ENCODE measurements around the gene IL1RAPL2.

Gene IL1RAPL2

DNA sequence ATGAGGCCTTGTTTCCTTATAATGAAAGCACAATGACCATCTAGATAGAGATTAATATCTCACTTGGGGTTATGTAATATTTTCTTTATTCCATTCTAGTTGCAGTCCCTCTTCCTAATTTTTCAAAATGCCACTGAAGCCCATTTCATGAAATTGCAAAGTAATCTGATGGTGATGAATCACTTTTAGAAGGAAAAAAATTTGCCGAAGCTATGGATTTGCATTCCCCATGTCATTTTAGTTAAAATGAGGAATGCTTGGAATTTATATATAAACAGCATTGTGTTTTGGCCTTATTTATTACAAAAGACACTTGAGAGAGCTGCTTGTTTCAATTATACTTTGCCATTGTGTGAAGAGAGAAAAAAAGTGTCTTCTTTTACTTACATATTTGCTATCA, 896.2 kb downstream of the IL1RAPL2 start:
- no peak for DNase-seq (ENCODE audit: low spot score)

DNA sequence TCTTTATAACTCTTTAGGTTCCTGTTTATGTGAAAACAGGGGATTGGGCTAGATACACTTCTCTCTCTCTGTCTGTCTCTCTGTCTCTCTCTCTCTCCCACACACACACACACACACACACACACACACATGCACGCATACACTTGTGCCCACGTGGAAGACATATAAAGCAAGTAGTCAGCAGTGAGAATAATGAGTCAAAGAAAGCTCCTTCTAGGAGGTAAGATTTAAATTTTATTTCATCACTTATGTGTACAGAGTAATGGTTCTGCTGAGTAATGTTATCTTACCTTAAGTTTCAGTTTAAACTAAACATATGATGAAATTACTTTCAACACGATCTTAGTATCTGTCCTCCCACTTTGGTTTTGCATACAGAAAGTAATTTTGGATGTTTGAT, 897.5 kb downstream of the IL1RAPL2 start:
- no peak for DNase-seq (ENCODE audit: low spot score)

DNA sequence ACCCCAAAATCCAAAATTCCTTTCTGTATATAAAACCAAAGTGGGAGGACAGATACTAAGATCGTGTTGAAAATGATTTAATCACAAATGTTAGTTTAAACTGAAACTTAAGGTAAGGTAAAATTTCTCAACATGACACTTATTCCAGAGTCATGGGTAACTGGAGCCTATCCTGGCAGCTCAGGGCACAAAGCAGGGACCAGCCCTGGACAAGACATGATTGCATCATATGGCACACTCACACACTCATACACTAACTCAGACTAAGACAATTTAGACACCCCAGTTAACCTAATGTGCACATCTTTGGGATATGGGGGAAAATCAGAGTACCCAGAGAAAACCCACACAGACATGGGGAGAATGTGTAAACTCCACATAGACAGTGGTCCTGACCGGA, 898.6 kb downstream of the IL1RAPL2 start:
- no peak for DNase-seq (ENCODE audit: low spot score)

DNA sequence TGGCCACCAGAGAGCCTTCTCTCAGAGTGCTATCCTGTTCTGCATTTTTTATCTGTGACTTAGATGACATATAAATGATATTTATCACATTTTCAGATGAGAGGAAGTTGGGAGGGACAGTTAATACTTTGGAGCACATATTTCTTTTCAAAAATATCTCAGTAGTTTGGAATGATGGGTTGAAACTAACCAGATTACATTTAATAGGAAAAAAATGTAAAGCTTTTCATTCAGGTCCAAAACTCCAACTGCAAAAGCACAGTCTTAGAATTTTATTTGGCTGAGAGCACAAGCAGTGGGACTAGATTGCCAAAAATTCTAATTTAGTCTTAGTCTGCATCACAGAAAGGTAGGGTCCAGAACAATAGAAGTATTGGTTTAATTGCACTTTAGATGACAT, 902.7 kb downstream of the IL1RAPL2 start:
- DNase-seq (ENCODE audit: low spot score): no peak

DNA sequence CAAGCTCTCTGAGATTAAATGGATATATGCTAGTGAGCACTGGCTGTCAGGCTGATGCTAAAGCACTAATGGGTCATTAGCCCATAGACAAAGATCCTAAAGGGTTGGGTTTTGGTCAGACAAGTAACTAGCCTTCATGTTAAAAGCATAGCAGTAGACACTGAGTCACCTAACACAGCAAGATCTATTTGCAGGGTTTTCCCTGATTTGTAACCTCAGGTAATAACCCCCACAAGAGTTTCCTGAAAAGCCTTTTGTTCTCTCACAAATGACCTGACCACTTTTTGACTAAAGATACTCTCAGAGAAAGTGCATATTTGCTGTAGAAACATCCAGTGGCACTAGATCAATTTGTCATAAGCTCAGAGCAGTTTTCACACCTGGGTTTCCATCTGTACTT, 905.6 kb downstream of the IL1RAPL2 start:
- DNase-seq (ENCODE audit: low spot score): no peak

DNA sequence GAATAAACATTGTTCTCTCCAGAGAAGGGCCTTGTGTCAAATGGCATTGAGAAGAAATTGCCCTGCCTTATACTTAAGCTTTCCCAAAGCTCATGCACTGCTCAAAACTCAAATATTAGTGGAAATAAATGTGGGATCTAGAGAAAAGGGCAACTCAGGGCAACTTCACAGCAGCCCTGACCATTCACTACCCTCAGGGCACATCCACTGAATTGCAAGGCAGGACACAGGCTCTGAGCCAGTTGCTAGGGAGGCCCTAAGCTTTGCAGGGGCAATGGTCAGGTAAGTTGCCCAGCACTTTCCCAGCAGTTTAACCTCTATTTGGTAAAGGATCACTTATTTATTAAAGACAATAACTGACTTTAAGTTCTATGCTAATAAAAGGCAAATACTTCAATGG, 909.8 kb downstream of the IL1RAPL2 start:
- no peak for DNase-seq (ENCODE audit: low spot score)

DNA sequence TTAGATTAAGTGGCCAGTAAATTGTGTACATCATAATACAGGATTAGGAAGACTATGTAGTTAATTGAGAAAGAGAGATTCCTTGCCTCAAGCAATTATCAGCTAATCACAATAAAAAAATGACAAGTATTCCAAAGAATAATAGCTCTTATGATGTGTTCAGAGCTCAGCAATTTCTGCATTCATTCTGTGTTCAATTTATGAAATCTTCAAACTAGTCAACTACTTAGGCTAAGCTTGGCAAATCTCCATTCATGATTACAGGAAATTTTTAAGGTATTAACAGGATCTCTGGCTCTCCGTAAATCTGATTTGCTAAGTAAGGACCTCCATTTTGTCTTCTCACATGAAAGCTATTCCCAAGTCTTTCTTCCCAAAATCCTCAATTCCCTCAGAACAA, 911.4 kb downstream of the IL1RAPL2 start:
- DNase-seq (ENCODE audit: low spot score): no peak

DNA sequence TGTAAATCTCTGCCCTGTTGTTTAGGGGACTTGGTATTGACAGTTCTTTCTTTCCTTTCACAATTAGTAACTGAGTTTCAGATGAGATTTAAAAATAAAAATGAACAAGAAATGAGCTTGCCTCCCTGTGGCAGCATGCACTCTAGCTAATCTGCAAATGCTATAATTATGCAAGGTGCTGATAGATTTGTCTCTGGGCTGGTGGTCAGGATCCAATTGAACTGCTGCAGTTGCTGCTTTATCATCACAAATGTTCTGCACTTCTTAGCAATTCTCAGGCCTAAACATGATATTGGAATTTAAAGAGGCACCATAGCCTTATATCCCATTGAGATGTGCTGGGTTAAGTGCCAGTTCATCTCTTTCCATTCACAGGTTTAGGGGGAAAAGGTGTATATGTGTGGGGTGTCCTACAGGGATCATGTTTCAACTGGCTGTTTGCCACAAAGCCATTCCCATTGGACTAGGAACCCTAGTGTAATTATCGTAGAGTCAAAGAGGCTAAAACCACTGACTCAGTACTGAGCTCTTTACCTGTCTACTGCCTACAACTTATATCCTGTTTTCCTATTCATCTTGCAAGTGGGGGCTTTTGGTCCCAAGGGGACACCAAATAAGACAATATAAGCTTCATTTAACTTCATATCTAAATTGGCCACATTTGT, 914.8 kb downstream of the IL1RAPL2 start:
- DNase-seq (ENCODE audit: low spot score): no peak

DNA sequence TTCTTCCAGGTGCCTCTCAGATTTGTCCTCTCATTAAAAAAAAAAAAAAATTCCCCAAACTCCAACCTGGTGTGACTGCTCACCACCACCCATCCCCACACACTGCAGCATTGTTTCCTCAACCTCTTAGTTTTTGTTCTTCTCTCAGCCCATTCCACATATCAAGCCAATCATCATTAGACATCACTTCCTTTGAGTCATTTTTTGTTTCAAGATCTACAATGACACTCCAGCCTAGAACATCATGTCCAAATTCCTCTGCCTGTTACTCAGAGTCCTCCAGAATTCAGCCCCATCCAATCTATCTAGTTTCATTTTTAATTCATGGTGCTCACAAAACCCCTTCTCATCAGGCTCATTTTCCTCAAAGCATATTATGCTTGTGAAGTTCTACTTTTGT, 917.0 kb downstream of the IL1RAPL2 start:
- no peak for DNase-seq (ENCODE audit: low spot score)

DNA sequence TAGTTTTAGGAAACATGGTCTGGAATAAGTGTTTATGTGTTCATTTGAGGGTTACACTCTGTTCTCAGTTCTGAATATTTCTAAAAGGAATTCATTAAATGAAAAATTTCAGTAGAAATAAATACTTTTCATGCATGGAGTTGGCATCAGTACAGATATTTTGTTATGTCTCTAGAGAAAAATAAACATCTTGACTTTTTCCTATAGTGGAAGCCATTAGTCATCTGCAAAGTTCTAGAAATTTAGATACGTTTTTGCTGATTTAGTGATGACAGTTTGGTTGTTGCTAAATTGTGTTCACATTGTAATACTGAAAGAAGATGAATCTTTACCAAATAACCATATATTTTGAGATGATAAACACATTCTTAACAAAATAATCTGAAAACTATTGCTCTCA, 922.7 kb downstream of the IL1RAPL2 start:
- DNase-seq (ENCODE audit: low spot score): no peak

DNA sequence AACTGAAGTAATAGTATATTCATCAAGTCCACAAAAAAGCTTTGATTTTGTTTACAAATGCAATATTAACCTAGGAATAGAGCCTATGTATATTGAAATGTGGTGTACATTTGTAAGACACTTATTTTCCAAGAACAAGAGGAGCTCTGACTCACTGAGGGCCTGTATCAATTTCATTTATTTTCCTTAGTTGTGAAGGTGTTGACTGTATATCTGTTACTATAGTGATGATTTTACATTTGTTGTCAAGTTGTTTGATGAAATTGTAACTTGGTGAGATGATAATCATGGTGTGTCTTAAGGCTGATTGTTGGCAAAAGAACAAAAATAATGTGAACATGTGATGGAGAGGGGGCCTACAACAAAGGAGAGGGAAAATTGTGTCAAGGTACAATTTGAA, 929.4 kb downstream of the IL1RAPL2 start:
- no peak for DNase-seq (ENCODE audit: low spot score)

DNA sequence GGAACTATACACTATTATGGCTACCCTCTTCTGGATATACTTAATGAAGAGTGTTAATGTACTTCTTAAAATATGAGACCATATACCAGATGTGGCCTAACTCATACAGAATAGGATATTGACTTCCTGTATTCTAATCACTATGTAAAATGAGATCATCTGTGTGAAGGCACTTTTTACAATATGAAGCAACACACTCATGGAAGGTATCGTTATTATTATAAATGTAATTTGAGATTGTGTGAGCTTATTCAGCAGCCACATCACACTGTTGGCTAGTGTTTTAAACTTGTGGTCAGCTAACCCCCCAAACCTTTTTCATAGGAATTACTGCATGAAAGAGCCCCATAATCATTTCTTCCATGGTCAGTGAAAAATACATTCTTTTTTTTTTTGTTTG, 936.3 kb downstream of the IL1RAPL2 start:
- DNase-seq (ENCODE audit: low spot score): no peak

DNA sequence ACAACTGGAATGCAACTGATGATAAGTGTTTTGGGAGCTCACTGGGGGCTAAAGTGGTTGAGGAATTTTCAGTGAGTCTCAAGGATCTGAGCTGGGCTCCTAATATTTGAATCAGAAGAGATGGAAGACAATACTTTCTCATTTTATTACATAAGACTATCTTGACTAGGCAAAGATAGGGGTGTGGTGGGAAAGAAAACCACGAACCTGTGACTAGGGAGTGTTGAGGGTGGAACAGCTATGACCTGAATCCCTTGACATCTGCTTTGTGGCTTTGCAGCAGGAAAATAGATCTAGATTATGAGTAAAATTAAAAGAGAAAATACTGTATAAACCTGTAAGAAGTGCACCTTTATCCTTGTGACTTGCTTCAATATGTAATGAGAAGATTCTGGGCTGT, 949.6 kb downstream of the IL1RAPL2 start:
- no peak for DNase-seq (ENCODE audit: low spot score)

DNA sequence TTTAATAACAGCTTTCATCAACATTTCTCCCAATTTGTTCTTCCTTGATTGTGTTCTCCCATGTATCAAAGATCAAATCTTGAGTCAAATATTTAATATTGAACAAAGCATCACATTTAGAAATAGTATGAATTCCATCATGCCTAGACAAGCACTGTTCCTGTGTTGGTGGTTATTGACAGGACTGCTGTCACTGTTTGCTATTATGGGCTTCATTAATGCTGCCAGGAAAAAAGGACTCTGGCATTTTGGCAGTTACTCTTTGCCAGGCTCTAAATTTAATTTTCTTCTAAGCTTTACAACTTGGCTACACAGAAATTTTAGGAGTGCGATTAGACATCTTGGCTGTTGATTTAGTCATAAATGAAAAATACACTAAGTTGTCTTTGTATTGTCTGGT, 960.4 kb downstream of the IL1RAPL2 start:
- DNase-seq (ENCODE audit: low spot score): no peak

DNA sequence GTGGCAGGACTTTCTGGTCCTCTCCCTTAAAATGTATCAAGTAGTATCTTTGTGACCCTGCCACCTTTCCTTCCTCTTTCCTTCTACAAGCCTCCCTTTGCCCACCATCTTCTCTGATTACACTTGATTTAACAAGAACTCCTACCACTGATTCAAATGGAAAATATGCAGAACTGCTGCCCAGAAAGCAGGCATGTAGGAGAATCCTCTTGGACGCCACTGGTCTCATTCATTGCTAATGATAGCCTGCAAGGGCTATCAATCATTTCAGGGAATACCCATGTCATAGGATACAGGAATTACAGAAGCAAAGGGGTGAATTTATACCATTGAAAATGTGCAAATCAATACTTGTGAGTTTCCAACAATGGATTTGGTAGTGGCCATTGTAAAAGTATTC, 961.8 kb downstream of the IL1RAPL2 start:
- DNase-seq (ENCODE audit: low spot score): no peak

DNA sequence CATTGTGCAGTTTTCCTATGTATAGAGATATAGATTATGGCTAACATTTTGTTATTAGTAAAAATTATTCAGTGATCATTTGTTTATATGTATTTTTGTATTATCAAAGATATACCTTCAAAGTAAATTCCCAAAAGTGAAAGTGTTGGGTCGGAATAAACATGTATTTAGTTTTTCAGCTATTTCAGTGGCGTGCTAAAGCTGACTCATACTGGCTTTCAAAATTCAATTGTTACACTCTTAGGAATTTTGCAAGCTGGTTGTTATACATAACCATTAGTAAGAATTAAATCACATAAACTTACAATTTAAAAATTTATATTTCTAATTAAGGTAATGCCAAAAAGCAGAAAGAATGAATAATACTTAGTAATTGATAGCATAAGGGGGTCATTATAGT, 968.0 kb downstream of the IL1RAPL2 start:
- no peak for DNase-seq (ENCODE audit: low spot score)

DNA sequence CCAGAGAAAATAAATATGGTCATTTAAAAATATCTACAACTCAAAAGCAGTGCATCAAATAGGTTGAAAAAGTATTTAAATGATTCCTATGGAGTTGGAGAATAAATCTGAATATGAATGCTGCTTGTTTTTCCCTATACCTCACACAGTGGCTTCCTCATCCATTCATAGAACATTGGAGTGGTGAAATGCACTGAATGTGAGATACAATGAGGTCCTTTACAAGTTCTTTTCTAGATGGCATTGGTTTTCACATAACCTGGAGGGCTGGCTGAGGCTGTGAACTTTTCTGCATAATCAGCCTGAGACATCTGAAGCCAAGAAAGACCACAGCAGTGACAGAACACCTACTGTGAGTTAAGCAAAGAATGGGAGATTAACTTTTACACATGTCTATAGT, 977.3 kb downstream of the IL1RAPL2 start:
- DNase-seq (ENCODE audit: low spot score): no peak

DNA sequence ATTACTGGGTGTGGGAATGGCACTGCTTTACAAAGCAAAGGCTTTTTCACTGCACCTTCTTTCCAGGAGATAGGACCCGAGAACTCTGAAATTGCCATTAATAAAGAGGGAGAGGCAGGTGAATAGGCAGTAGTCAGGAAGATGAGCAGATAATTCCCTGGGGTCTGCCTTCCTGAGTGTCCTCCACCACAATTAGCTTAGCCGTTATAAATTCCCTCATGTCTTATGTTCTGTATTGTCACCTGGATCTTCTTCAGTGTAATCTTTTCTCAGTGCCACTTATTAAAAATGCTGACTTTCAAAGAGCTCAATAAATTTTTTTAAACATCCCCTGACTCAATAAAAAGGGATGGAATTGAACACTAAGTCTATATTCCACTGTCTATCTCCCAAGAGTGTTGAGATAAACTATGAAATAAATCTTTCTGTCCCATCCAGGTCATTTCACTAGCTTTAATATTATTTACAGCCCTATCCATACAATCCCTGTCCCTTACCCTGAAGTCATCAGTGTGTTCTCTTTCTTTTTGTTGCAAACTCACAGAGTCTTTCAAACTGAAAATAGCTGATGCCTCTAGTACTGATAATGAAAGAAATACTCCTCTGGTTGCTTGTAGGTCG, 984.2 kb downstream of the IL1RAPL2 start:
- no peak for DNase-seq (ENCODE audit: low spot score)

DNA sequence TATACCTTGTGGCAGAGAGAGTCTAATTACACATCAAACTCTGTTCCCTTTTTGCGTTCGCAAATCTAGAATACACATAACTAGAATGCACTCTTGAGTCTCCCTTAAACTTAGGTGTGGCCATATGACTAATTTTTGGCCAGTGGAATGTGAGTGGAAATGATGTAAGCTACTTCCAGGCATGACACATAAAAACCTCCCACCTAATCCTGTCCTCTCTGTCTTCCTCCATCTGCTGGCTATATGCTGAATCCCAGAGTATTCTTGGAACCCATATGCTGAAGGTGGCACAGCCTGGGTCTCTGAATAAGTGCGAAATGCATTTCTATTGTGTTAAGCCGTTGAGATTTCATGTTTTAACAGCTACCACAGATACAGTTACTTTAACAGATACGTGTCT, 986.4 kb downstream of the IL1RAPL2 start:
- DNase-seq (ENCODE audit: low spot score): no peak

DNA sequence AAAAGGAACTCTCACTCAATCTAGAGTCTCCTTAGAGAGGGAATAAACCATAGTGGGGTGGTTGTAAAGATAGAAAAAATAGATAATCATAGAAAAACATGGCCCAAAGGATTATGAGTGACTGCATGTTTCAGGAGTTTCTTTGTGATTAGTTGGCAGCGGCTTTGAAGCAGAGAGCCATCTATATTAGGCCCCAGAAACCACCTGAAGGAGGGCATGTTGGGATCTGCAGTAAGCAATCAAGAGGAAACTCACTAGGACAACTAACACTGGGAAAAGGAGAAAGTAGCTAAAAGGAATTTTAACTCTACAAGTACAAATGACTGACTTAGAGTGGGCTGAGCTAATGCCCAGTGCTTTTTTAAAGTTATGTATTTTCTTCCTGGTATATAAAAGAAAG, 987.1 kb downstream of the IL1RAPL2 start:
- DNase-seq (ENCODE audit: low spot score): no peak

DNA sequence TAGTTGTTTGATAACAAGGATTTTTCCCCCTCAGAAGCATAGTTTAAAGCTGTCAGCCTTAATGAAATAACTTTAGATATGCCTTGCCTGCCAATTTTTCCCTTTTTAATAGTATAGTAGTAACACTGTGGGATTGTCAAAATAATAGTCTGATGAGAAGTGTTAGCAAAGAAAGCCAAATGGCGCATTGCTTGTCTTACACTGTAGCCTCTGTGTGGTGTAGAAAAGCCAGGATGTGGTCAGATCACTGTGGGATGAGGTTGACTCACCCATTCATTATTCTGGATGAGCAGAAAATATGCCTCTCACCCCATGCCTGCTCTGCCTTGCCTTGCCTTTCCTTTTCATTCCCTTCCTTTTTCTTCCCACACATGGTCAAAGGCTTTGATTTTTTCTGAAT, 998.5 kb downstream of the IL1RAPL2 start:
- DNase-seq (ENCODE audit: low spot score): no peak

DNA sequence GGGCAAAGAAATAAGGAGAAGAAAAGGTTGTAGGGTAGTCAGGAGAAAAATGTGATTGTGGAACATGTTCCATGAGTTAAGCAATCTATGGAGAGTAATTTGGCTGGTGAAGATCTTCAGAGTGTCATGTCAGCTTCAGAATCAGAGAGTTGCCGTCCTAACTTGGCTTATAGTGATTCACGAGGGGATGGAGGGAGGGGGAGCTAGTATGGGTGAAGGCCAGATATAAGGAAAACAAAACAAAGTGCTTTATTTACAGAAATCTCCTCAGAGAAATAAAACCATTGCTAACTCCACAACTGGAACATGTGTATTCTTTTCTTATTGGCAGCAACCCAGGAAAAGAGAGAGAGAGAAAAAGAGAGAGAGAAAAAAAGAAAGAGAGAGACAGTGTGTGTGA, 999.9 kb downstream of the IL1RAPL2 start:
- DNase-seq (ENCODE audit: low spot score): no peak

DNA sequence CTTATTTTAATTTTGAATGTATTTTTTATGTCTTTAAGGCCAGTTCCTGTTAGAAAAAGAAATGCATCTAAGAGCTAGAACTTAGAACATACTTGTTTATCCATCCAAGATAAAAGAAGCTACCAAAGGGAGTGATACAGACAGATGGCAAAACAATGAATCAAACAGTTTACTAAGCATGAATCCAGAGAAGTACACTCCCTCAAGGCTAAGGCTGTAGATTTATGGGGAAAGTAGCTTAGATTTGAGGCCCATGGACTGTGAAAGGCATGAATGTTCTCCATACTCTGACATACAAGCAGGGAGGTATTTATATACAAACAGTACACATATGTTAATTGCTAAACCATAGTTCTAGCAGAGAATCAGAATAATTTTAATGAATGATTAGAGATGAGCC, 1001.1 kb downstream of the IL1RAPL2 start:
- no peak for DNase-seq (ENCODE audit: low spot score)

DNA sequence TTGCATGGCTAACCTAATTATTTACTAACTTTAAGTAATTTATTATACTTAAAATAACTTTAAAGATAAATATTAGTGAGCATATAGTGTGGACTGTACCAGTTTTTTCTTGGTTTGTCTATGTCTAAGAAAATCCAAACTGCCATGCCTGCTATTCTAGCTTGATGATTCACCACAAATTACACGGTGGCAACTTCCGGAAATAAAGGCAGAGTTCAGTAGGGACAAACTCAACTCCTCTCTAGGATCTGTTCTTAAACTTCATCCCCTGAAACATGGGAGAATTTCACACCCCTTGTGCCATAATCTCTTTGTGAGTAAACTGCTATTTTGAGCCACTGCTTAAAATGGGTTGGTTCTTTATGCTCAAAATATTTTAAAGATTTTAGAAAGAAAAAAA, 1042.7 kb downstream of the IL1RAPL2 start:
- no peak for DNase-seq (ENCODE audit: low spot score)

Data from globus pallidus (tissue), 1 donor.